ENCODE measurements around the gene KDM8.

Gene KDM8

DNA sequence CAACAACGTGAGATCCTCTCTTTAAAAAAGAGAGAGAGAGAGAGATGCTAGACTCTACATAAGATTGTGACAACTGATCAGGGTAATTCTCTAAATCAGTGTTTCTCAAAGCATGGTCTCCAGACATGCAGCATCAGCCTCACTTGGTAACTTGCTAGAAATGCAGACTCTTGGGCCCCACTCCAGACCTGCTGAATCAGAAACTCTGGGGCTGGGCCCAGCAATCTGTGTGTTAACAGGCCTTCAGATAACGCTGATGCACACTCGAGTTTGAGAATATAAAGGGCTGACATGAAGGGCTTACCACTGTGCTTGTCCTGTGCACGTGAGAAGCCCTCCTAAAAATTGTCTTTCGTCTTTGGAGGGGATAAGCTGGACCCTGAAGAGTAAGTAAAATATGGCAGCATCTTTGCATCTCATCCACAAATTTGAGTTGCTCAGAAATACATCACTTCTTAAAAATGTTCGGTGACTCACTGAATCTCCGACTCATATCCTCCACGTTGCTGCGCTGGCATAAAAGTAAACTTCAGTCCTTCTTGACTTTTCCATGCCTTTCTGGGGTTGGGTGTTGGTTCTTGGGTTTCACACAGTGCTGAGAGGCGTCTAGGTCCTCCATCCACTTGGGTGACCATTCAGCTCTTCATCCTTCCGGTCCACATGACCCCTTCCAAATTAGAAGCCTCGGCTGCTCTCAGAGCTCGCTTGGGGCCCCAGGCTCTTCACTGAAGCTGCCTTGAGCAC is 26.1 kb upstream of the KDM8 start:
- TF ChIP-seq ZNF8 (CRISPR knock-in tag; IDR thresholded peaks at IDR 0.05), result no peak
- TF ChIP-seq, protein P1, sequence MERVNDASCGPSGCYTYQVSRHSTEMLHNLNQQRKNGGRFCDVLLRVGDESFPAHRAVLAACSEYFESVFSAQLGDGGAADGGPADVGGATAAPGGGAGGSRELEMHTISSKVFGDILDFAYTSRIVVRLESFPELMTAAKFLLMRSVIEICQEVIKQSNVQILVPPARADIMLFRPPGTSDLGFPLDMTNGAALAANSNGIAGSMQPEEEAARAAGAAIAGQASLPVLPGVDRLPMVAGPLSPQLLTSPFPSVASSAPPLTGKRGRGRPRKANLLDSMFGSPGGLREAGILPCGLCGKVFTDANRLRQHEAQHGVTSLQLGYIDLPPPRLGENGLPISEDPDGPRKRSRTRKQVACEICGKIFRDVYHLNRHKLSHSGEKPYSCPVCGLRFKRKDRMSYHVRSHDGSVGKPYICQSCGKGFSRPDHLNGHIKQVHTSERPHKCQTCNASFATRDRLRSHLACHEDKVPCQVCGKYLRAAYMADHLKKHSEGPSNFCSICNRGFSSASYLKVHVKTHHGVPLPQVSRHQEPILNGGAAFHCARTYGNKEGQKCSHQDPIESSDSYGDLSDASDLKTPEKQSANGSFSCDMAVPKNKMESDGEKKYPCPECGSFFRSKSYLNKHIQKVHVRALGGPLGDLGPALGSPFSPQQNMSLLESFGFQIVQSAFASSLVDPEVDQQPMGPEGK (CRISPR knock-in tag; IDR thresholded peaks at IDR 0.05; ENCODE audit: borderline replicate concordance), result no peak
- TF ChIP-seq, protein P2, sequence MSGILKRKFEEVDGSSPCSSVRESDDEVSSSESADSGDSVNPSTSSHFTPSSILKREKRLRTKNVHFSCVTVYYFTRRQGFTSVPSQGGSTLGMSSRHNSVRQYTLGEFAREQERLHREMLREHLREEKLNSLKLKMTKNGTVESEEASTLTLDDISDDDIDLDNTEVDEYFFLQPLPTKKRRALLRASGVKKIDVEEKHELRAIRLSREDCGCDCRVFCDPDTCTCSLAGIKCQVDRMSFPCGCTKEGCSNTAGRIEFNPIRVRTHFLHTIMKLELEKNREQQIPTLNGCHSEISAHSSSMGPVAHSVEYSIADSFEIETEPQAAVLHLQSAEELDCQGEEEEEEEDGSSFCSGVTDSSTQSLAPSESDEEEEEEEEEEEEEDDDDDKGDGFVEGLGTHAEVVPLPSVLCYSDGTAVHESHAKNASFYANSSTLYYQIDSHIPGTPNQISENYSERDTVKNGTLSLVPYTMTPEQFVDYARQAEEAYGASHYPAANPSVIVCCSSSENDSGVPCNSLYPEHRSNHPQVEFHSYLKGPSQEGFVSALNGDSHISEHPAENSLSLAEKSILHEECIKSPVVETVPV (CRISPR knock-in tag; IDR thresholded peaks at IDR 0.05), result no peak
- no peak for TF ChIP-seq PPARA (CRISPR knock-in tag; IDR thresholded peaks at IDR 0.05; ENCODE audit: borderline replicate concordance)
- no peak for TF ChIP-seq ZFP3 (CRISPR knock-in tag; IDR thresholded peaks at IDR 0.05)
- no peak for TF ChIP-seq ZFP30 (CRISPR knock-in tag; IDR thresholded peaks at IDR 0.05)
- no peak for TF ChIP-seq BACH2 (CRISPR knock-in tag; IDR thresholded peaks at IDR 0.05; ENCODE audit: borderline replicate concordance)
- no peak for TF ChIP-seq OSR1 (CRISPR knock-in tag; IDR thresholded peaks at IDR 0.05)
- TF ChIP-seq SNAI2 (CRISPR knock-in tag; IDR thresholded peaks at IDR 0.05), result no peak
- TF ChIP-seq TOX (CRISPR knock-in tag; IDR thresholded peaks at IDR 0.05; ENCODE audit: borderline replicate concordance), result no peak
- no peak for TF ChIP-seq ESRRG (CRISPR knock-in tag; IDR thresholded peaks at IDR 0.05)
- TF ChIP-seq, protein P3, sequence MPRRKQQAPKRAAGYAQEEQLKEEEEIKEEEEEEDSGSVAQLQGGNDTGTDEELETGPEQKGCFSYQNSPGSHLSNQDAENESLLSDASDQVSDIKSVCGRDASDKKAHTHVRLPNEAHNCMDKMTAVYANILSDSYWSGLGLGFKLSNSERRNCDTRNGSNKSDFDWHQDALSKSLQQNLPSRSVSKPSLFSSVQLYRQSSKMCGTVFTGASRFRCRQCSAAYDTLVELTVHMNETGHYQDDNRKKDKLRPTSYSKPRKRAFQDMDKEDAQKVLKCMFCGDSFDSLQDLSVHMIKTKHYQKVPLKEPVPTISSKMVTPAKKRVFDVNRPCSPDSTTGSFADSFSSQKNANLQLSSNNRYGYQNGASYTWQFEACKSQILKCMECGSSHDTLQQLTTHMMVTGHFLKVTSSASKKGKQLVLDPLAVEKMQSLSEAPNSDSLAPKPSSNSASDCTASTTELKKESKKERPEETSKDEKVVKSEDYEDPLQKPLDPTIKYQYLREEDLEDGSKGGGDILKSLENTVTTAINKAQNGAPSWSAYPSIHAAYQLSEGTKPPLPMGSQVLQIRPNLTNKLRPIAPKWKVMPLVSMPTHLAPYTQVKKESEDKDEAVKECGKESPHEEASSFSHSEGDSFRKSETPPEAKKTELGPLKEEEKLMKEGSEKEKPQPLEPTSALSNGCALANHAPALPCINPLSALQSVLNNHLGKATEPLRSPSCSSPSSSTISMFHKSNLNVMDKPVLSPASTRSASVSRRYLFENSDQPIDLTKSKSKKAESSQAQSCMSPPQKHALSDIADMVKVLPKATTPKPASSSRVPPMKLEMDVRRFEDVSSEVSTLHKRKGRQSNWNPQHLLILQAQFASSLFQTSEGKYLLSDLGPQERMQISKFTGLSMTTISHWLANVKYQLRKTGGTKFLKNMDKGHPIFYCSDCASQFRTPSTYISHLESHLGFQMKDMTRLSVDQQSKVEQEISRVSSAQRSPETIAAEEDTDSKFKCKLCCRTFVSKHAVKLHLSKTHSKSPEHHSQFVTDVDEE (CRISPR knock-in tag; IDR thresholded peaks at IDR 0.05), result no peak
- TF ChIP-seq, protein P4, sequence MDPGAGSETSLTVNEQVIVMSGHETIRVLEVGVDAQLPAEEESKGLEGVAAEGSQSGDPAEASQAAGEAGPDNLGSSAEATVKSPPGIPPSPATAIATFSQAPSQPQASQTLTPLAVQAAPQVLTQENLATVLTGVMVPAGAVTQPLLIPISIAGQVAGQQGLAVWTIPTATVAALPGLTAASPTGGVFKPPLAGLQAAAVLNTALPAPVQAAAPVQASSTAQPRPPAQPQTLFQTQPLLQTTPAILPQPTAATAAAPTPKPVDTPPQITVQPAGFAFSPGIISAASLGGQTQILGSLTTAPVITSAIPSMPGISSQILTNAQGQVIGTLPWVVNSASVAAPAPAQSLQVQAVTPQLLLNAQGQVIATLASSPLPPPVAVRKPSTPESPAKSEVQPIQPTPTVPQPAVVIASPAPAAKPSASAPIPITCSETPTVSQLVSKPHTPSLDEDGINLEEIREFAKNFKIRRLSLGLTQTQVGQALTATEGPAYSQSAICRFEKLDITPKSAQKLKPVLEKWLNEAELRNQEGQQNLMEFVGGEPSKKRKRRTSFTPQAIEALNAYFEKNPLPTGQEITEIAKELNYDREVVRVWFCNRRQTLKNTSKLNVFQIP (CRISPR knock-in tag; IDR thresholded peaks at IDR 0.05; ENCODE audit: borderline replicate concordance, low read depth), result no peak
- no peak for TF ChIP-seq ZC3H10 (CRISPR knock-in tag; IDR thresholded peaks at IDR 0.05)
- peak; percentile 57 for ATAC-seq

DNA sequence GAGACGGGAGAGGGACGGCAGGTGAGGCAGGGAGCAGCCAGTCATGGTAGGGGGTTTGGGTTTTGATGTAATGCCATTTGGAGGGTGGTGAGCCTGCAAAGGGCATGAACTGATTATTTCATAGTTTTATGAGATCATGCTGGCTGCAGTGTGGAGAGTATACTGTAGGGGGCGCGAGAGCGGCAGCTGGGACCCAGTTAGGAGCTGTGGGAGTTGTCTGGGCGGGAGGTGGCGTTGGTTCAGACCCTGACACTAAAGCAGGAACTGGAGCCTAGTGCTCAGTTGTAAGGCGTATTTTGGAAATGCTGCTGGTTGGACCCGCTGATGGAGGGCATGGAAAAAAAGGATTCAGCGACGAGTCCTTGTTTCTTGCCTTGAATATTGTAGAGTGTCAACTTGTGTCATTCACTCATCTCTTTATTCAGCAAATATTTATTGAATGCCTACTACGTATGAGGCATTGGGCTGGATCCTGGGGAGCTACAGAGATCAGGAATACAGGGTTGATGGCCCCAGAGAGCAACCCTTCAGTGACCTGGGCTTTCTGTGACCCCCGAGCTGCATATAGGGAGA is 23.7 kb upstream of the KDM8 start:
- peak; percentile 85 for ATAC-seq

More for the DNA sequence above, 23.7 kb upstream of the KDM8 start:
- TF ChIP-seq, protein P4 (CRISPR knock-in tag; IDR thresholded peaks at IDR 0.05; ENCODE audit: borderline replicate concordance, low read depth), result no peak
- TF ChIP-seq RARB (CRISPR knock-in tag; IDR thresholded peaks at IDR 0.05), result no peak
- no peak for TF ChIP-seq ZC3H10 (CRISPR knock-in tag; IDR thresholded peaks at IDR 0.05)
- TF ChIP-seq OSR1 (CRISPR knock-in tag; IDR thresholded peaks at IDR 0.05), result no peak
- no peak for TF ChIP-seq ZNF565 (CRISPR knock-in tag; conservative IDR thresholded peaks at IDR 0.05; ENCODE audit: low read depth)
- no peak for TF ChIP-seq ISL1 (CRISPR knock-in tag; IDR thresholded peaks at IDR 0.05)
- no peak for TF ChIP-seq ZFP3 (CRISPR knock-in tag; IDR thresholded peaks at IDR 0.05)
- TF ChIP-seq ZNF8 (CRISPR knock-in tag; IDR thresholded peaks at IDR 0.05), result no peak
- TF ChIP-seq ZFP30 (CRISPR knock-in tag; IDR thresholded peaks at IDR 0.05), result no peak
- TF ChIP-seq PPARA (CRISPR knock-in tag; IDR thresholded peaks at IDR 0.05; ENCODE audit: borderline replicate concordance), result no peak
- TF ChIP-seq, protein P5, sequence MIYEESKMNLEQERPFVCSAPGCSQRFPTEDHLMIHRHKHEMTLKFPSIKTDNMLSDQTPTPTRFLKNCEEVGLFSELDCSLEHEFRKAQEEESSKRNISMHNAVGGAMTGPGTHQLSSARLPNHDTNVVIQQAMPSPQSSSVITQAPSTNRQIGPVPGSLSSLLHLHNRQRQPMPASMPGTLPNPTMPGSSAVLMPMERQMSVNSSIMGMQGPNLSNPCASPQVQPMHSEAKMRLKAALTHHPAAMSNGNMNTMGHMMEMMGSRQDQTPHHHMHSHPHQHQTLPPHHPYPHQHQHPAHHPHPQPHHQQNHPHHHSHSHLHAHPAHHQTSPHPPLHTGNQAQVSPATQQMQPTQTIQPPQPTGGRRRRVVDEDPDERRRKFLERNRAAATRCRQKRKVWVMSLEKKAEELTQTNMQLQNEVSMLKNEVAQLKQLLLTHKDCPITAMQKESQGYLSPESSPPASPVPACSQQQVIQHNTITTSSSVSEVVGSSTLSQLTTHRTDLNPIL (CRISPR knock-in tag; IDR thresholded peaks at IDR 0.05; ENCODE audit: low read depth), result no peak
- TF ChIP-seq SNAI2 (CRISPR knock-in tag; IDR thresholded peaks at IDR 0.05), result no peak
- no peak for TF ChIP-seq BACH2 (CRISPR knock-in tag; IDR thresholded peaks at IDR 0.05; ENCODE audit: borderline replicate concordance)
- no peak for TF ChIP-seq TOX (CRISPR knock-in tag; IDR thresholded peaks at IDR 0.05; ENCODE audit: borderline replicate concordance)
- TF ChIP-seq, protein P1 (CRISPR knock-in tag; IDR thresholded peaks at IDR 0.05; ENCODE audit: borderline replicate concordance), result no peak

Measured in SK-N-SH treated with all-trans-retinoic acid at 6 μM for 48 hours (cell line).